K562 (cell line): ENCODE measurements around the gene TBC1D7. TPM values are rescaled to one million over a fixed set of nuclear protein-coding genes. Genes with fewer than 3 reads are reported as not detected.

Experiments
- ATAC-seq: fragments of 200-7000 bp; cut with Tn5 transposase; 3 replicates; pipeline ENCODE4 v1.9.1; 2020; ENCODE audit warnings: moderate library complexity
- BruUV-seq: library from RNA; stranded (reverse); fragments of 400-500 nt; replicated peaks from 2 replicates; lab custom pipeline; 2021; lab: Mats Ljungman, UMichigan
- CTCF ChIA-PET: fragments of 300-600 bp; formaldehyde crosslinking; extraction: SDS; loops from one replicate; lab custom pipeline; 2021; ENCODE audit warnings: low intra/inter-chr PET ratio; lab: Yijun Ruan, JAX
- POLR2A ChIA-PET: fragments of 300-600, 350-650 bp; sonication (Branson Sonifier 250); formaldehyde crosslinking; extraction: SDS; loops from one replicate; lab custom pipeline; 2021; ENCODE audit warnings: antibody characterized with exemption, inconsistent platforms; lab: Yijun Ruan, JAX
- DNase-seq, 4 experiments: peaks; one replicate each; pipeline versions ENCODE4 v3.0.0 to v3.0.0-alpha.2; 2011 to 2018; ENCODE audit warnings: low spot score in 3 of 4, mixed read lengths in 3 of 4; ENCODE audit errors: extremely low read depth in 1 of 4
- FAIRE-seq: peaks from 2 replicates; lab custom pipeline; 2011; peaks lifted over from hg19 to GRCh38; lab: Jason Lieb, UNC
- H2AFZ ChIP-seq: 2 replicates; pipeline ENCODE4 v1.6.0; 2011; ENCODE audit warnings: low read depth, low read length, control low read depth, inconsistent platforms
- H3K27ac ChIP-seq: fragments of 200-600 bp; 3 replicates; pipeline ENCODE4 v1.8.0; 2011; ENCODE audit warnings: low read depth, mild to moderate bottlenecking, control low read depth, inconsistent platforms, low read length, moderate library complexity, mixed read lengths; ENCODE audit errors: extremely low read depth
- H3K27me3 ChIP-seq, 2 experiments: fragments of 300-600 bp in 1 of 2; 2 replicates in 1 of 2; 3 replicates in 1 of 2; pipeline versions ENCODE4 v1.6.0 to v1.8.0; 2011; ENCODE audit warnings: inconsistent platforms in 2 of 2, low read length in 2 of 2, mild to moderate bottlenecking in 1 of 2, mixed read lengths in 1 of 2, moderate library complexity in 1 of 2; ENCODE audit not compliant: control insufficient read depth in 2 of 2, insufficient read depth in 2 of 2
- H3K36me3 ChIP-seq: fragments of 300-600 bp; 3 replicates; pipeline ENCODE4 v1.8.0; 2011; ENCODE audit warnings: mild to moderate bottlenecking, low read length, inconsistent platforms; ENCODE audit not compliant: control insufficient read depth, insufficient read depth
- H3K4me1 ChIP-seq, 2 experiments: fragments of 200-600 bp in 1 of 2; replicated peaks in 1 of 2; 2 replicates in 1 of 2; 3 replicates in 1 of 2; pipeline versions ENCODE4 v1.5.1 to v1.8.0; 2011; ENCODE audit warnings: inconsistent platforms in 2 of 2, low read length in 2 of 2, mild to moderate bottlenecking in 1 of 2, mixed read lengths in 1 of 2, moderate library complexity in 1 of 2; ENCODE audit not compliant: control insufficient read depth in 2 of 2, insufficient read depth in 2 of 2
- H3K4me2 ChIP-seq: 2 replicates; pipeline ENCODE4 v1.6.1; 2011; ENCODE audit warnings: low read length, control low read depth, inconsistent platforms, mixed read lengths; ENCODE audit not compliant: insufficient read depth
- H3K4me3 ChIP-seq: fragments of 200-600 bp; sonication (generic), shearing (Covaris generic); 2 replicates; pipeline ENCODE4 v1.5.1; 2016; ENCODE audit warnings: control low read depth, inconsistent platforms
- H3K79me2 ChIP-seq: fragments of 200-600 bp; 3 replicates; pipeline ENCODE4 v1.8.0; 2011; ENCODE audit warnings: low read length, inconsistent platforms; ENCODE audit not compliant: control insufficient read depth, insufficient read depth
- H3K9ac ChIP-seq, 2 experiments: 2 replicates each; pipeline versions ENCODE4 v1.6.0 to v1.6.1; 2011; ENCODE audit warnings: low read depth in 2 of 2, low read length in 2 of 2, control low read depth in 1 of 2, inconsistent platforms in 1 of 2, mild to moderate bottlenecking in 1 of 2, mixed read lengths in 1 of 2; ENCODE audit not compliant: insufficient read depth in 1 of 2
- H3K9me1 ChIP-seq: one replicate; pipeline ENCODE4 v1.6.0; 2011; ENCODE audit warnings: inconsistent platforms, mild to moderate bottlenecking, low read length, moderate library complexity; ENCODE audit not compliant: control insufficient read depth, insufficient read depth
- H3K9me3 ChIP-seq: replicated peaks from 2 replicates; pipeline ENCODE4 v1.5.1; 2011; ENCODE audit warnings: low read depth, low read length, inconsistent platforms; ENCODE audit not compliant: control insufficient read depth, insufficient read depth
- H4K20me1 ChIP-seq: replicated peaks from 2 replicates; pipeline ENCODE4 v1.6.1; 2011; ENCODE audit warnings: low read length, inconsistent platforms, mixed read lengths; ENCODE audit not compliant: control insufficient read depth, insufficient read depth
- CCAR2 ChIP-seq: fragments of 200-400 bp; formaldehyde crosslinking; IDR thresholded peaks from 2 replicates; pipeline ENCODE4 v1.6.1; 2017; ENCODE audit warnings: mild to moderate bottlenecking, low read depth, low read length
- FOXM1 ChIP-seq, 2 experiments: fragments of 450-650 bp in 1 of 2; sonication (generic) in 1 of 2; formaldehyde crosslinking in 1 of 2; IDR thresholded peaks; 2 replicates each; pipeline versions ENCODE4 v1.6.1 to v1.9.0; 2017 to 2022; ENCODE audit warnings: low read depth in 2 of 2, mild to moderate bottlenecking in 2 of 2, missing genetic modification reagents in 1 of 2, moderate library complexity in 1 of 2
- GABPB2 ChIP-seq: fragments of 250-450 bp; sonication (Bioruptor Pico); conservative IDR thresholded peaks from 2 replicates; pipeline ENCODE4 v1.5.1; 2021; ENCODE audit warnings: mild to moderate bottlenecking
- GATA2 ChIP-seq: sonication (generic); formaldehyde crosslinking; IDR thresholded peaks from 2 replicates; pipeline ENCODE4 v1.4.0; 2020; ENCODE audit warnings: mild to moderate bottlenecking, missing genetic modification reagents
- MAFG ChIP-seq: fragments of 450-650 bp; conservative IDR thresholded peaks from 2 replicates; pipeline ENCODE4 v1.6.1; 2016; ENCODE audit warnings: missing genetic modification characterization, missing compliant biosample characterization
- NRF1 ChIP-seq, 2 experiments: fragments of 450-650 bp; IDR thresholded peaks in 1 of 2; conservative IDR thresholded peaks in 1 of 2; 2 replicates each; pipeline ENCODE4 v1.6.1; 2014; ENCODE audit warnings: mild to moderate bottlenecking in 2 of 2
- SP2 ChIP-seq: IDR thresholded peaks from 2 replicates; pipeline ENCODE4 v1.6.1; 2011; ENCODE audit warnings: mild to moderate bottlenecking, low read depth, low read length, moderate library complexity; ENCODE audit not compliant: poor library complexity, severe bottlenecking; ENCODE audit errors: extremely low read depth
- SPI1 ChIP-seq: IDR thresholded peaks from 2 replicates; pipeline ENCODE4 v1.6.1; 2011; ENCODE audit warnings: low read depth, low read length, control low read depth, borderline replicate concordance
- ZBTB8A ChIP-seq: fragments of 450-650 bp; IDR thresholded peaks from 2 replicates; pipeline ENCODE4 v1.6.1; 2018; ENCODE audit warnings: mild to moderate bottlenecking, moderate library complexity; ENCODE audit not compliant: partially characterized antibody
- ZKSCAN8 ChIP-seq: fragments of 200-800 bp; sonication (Bioruptor generic); IDR thresholded peaks from 2 replicates; pipeline ENCODE4 v1.6.1; 2016; ENCODE audit warnings: missing genetic modification characterization, missing compliant biosample characterization
- ZNF263 ChIP-seq: sonication (generic); formaldehyde crosslinking; IDR thresholded peaks from 2 replicates; pipeline ENCODE4 v1.8.0; 2022; ENCODE audit warnings: mild to moderate bottlenecking, missing genetic modification reagents, borderline replicate concordance
- ZNF561 ChIP-seq: fragments of 450-650 bp; formaldehyde crosslinking; conservative IDR thresholded peaks from 2 replicates; pipeline ENCODE4 v1.4.0; 2020; ENCODE audit warnings: mild to moderate bottlenecking, moderate library complexity
- WGBS: fragments of 100-300 bp; shearing (Covaris generic); methylation state at CpG from one replicate; pipeline ENCODE4 v1.1.6; 2016; ENCODE audit warnings: low coverage, mixed read lengths; ENCODE audit not compliant: insufficient coverage; ENCODE audit errors: missing lambda C conversion rate; 5-methylcytosine and 5-hydroxymethylcytosine counted together
- in situ Hi-C: fragments of 300-500 bp; cut with MboI; formaldehyde crosslinking; loops from 4 replicates; pipeline ENCODE4 v1.15.0; 2018; ENCODE audit warnings: inconsistent platforms, mixed read lengths
- intact Hi-C: fragments of 100-400 bp; cut with micrococcal nuclease; formaldehyde crosslinking; loops from 2 replicates; pipeline ENCODE4 v1.14.2; 2022
- polyA plus RNA-seq, 8 experiments: library from polyadenylated mRNA; depleted of rRNA in 4 of 8; stranded (reverse) in 5 of 8; unstranded in 3 of 8; fragments of >200 nt; fragmentation: Nextera tagmentation in 2 of 8; fragmentation: Illumina TruSeq in 1 of 8; extraction: Ambion mirVana in 2 of 8; extraction: Trizol in 1 of 8; gene quantifications; 2 replicates each; pipeline versions ENCODE4 v1.2.1 to v1.2.3, GENCODE V29; 2011 to 2014; ENCODE audit warnings: inconsistent platforms in 1 of 8, missing spikeins in 1 of 8
- total RNA-seq, 7 experiments: library from RNA; depleted of rRNA in 6 of 7; stranded (reverse); fragments of >200 nt in 6 of 7; fragmentation: Illumina TruSeq in 2 of 7; extraction: Trizol in 2 of 7; gene quantifications; 2 replicates each; pipeline versions ENCODE4 v1.2.1 to v1.2.3, GENCODE V29; 2011 to 2021; ENCODE audit warnings: low replicate concordance in 1 of 7
- TF ChIP-seq, protein P1 (sequence below): conservative IDR thresholded peaks from 2 replicates; pipeline ENCODE4 v1.6.1; 2011; ENCODE audit warnings: low read depth, mild to moderate bottlenecking, low read length; ENCODE audit not compliant: control insufficient read depth

Gene TBC1D7
- total and polyA plus RNA-seq, 9 of the 15 experiments (the other 6 are each of a cell fraction or from before 2014, with no cell fraction given), result 49.4 to 107 (median 61.1) TPM

DNA sequence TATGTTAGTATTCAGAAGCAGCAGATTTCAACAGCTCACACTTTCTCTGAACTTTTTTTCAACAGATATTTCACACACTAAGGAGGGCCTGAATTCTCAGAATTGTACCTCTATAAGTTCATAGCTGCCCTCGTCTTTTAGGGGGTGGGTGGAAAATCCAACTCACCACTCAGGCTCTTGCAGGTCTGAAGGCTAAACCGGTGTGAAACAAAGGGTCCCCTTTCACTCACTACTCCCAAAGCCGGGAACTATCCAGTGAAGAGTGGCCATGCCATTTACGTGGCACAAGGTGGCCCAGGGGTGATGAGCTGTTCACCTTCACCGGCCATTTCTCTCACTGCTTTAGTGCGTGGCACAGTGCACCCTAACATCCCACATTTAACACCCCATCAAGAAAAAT lies 24.2 kb downstream of the TBC1D7 start:
- H3K4me1 ChIP-seq, result peaks cover 7 to 33% of the 10 kb centered on the region in 2 experiments; a peak in 4 of 5 replicates
- no peaks in the 10 kb centered on the region for H3K9me3 ChIP-seq
- FAIRE-seq (no peak), DNase-seq (no peak), ATAC-seq (no peak)
- no peak overlapping the region for H3K4me2 ChIP-seq
- BruUV-seq, result no TSS peak
- in situ Hi-C loops, result no loop called here
- H2AFZ ChIP-seq, result no peak overlapping the region
- WGBS, result 79% methylated on average over 6 of the region's 6 CpGs
- H3K27ac ChIP-seq, result no peak overlapping the region
- H3K9me1 ChIP-seq, result no peaks in the 10 kb centered on the region
- H3K79me2 ChIP-seq, result no peaks in the 10 kb centered on the region
- H3K36me3 ChIP-seq, result peaks cover 73% of the 10 kb centered on the region
- H3K9ac ChIP-seq, result peak overlapping the region in 1 of 2 experiments; percentile 4; a peak in 1 of 4 replicates
- intact Hi-C loops, result no loop called here
- ChIA-PET CTCF (no interaction called here), POLR2A (interaction anchor here (1.2 kb wide), 1 partner anchor 11 kb away, joined by 3 read pairs; no protein-coding TSS in a partner anchor)
- H3K27me3 ChIP-seq, result no peaks in the 10 kb centered on the region
- no peaks in the 10 kb centered on the region for H4K20me1 ChIP-seq
- no peak for TF ChIP-seq MAFG (tag)
- TF ChIP-seq, protein P1, sequence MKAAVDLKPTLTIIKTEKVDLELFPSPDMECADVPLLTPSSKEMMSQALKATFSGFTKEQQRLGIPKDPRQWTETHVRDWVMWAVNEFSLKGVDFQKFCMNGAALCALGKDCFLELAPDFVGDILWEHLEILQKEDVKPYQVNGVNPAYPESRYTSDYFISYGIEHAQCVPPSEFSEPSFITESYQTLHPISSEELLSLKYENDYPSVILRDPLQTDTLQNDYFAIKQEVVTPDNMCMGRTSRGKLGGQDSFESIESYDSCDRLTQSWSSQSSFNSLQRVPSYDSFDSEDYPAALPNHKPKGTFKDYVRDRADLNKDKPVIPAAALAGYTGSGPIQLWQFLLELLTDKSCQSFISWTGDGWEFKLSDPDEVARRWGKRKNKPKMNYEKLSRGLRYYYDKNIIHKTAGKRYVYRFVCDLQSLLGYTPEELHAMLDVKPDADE, result no peak
- TF ChIP-seq NRF1 (conservative IDR thresholded peaks at IDR 0.05 in 1 of 2, IDR thresholded peaks at IDR 0.05 in 1 of 2), result no peak
- no peak for TF ChIP-seq ZBTB8A
- no peak for TF ChIP-seq ZNF561 (CRISPR knock-in tag)
- no peak for TF ChIP-seq FOXM1 (IDR thresholded peaks at IDR 0.05; ENCODE audit: low read depth)
- no peak for TF ChIP-seq FOXM1 (CRISPR knock-in tag; IDR thresholded peaks at IDR 0.05; ENCODE audit: low read depth)
- no peak for TF ChIP-seq ZKSCAN8 (CRISPR knock-in tag)
- TF ChIP-seq SPI1, result no peak
- TF ChIP-seq ZNF263 (CRISPR knock-in tag), result no peak
- TF ChIP-seq CCAR2, result no peak
- no peak for TF ChIP-seq GATA2 (CRISPR knock-in tag)
- TF ChIP-seq GABPB2, result no peak
- no peak for TF ChIP-seq SP2
- no peak overlapping the region for H3K4me3 ChIP-seq
